ENCODE results near the gene LCN2.

- no peak for TF ChIP-seq SP1 (IDR thresholded peaks at IDR 0.05)
- no peak for TF ChIP-seq FOXM1 (IDR thresholded peaks at IDR 0.05; ENCODE audit: borderline replicate concordance)
- no peak for TF ChIP-seq TARDBP (IDR thresholded peaks at IDR 0.05)
- no peak for TF ChIP-seq ZNF384 (IDR thresholded peaks at IDR 0.05)
- TF ChIP-seq ELF4 (IDR thresholded peaks at IDR 0.05) = no peak
- no peak for TF ChIP-seq LEF1 (IDR thresholded peaks at IDR 0.05; ENCODE audit: borderline replicate concordance)
- no peak for TF ChIP-seq PKNOX1 (IDR thresholded peaks at IDR 0.05)
- no peak for TF ChIP-seq SUZ12 (IDR thresholded peaks at IDR 0.05)
- TF ChIP-seq FOXA1 (IDR thresholded peaks at IDR 0.05) = no peak
- TF ChIP-seq NFRKB (IDR thresholded peaks at IDR 0.05) = no peak
Observed at GRCh38 chr9:128101690-128102089, 47.6 kb upstream of the LCN2 start.

All from HEK293T (cell line).